Liver (tissue), 3 donors: ENCODE measurements around the gene ERBB3.

Experiments used
- GABPA ChIP-seq, 2 donors: IDR thresholded peaks in 1 of 2; conservative IDR thresholded peaks in 1 of 2; 2 replicates each; pipeline ENCODE4 v1.6.1; 2016; ENCODE audit warnings: antibody characterized with exemption in 2 of 2, mild to moderate bottlenecking in 1 of 2, moderate library complexity in 1 of 2
- HNF4G ChIP-seq: IDR thresholded peaks from 2 replicates; pipeline ENCODE4 v1.6.1; 2016; ENCODE audit warnings: antibody characterized with exemption
- JUND ChIP-seq, 2 donors: IDR thresholded peaks; 2 replicates each; pipeline ENCODE4 v1.6.1; 2016; ENCODE audit warnings: antibody characterized with exemption in 2 of 2
- RAD21 ChIP-seq, 2 donors: IDR thresholded peaks; 2 replicates each; pipeline ENCODE4 v1.6.1; 2016; ENCODE audit warnings: antibody characterized with exemption in 2 of 2, mild to moderate bottlenecking in 2 of 2
- TAF1 ChIP-seq: conservative IDR thresholded peaks from 2 replicates; pipeline ENCODE4 v1.6.1; 2016; ENCODE audit warnings: antibody characterized with exemption, mild to moderate bottlenecking
- YY1 ChIP-seq: IDR thresholded peaks from 2 replicates; pipeline ENCODE4 v1.6.1; 2016; ENCODE audit warnings: antibody characterized with exemption, mild to moderate bottlenecking
- TF ChIP-seq, protein P1 (sequence below): IDR thresholded peaks from 2 replicates; pipeline ENCODE4 v1.6.1; 2016; ENCODE audit warnings: antibody characterized with exemption
- TF ChIP-seq, protein P2 (sequence below): IDR thresholded peaks from 2 replicates; pipeline ENCODE4 v1.6.1; 2016; ENCODE audit warnings: antibody characterized with exemption
- TF ChIP-seq, protein P3 (sequence below): fragments of 150-350 bp; IDR thresholded peaks from 2 replicates; pipeline ENCODE4 v1.5.1; 2017; ENCODE audit warnings: improper control_type of control experiment, low read depth, low read length; ENCODE audit not compliant: missing input control
- TF ChIP-seq, protein P4 (sequence below): IDR thresholded peaks from 2 replicates; pipeline ENCODE4 v1.6.1; 2016; ENCODE audit warnings: antibody characterized with exemption
- donor health status: healthy.
- donor health status: healthy.

DNA sequence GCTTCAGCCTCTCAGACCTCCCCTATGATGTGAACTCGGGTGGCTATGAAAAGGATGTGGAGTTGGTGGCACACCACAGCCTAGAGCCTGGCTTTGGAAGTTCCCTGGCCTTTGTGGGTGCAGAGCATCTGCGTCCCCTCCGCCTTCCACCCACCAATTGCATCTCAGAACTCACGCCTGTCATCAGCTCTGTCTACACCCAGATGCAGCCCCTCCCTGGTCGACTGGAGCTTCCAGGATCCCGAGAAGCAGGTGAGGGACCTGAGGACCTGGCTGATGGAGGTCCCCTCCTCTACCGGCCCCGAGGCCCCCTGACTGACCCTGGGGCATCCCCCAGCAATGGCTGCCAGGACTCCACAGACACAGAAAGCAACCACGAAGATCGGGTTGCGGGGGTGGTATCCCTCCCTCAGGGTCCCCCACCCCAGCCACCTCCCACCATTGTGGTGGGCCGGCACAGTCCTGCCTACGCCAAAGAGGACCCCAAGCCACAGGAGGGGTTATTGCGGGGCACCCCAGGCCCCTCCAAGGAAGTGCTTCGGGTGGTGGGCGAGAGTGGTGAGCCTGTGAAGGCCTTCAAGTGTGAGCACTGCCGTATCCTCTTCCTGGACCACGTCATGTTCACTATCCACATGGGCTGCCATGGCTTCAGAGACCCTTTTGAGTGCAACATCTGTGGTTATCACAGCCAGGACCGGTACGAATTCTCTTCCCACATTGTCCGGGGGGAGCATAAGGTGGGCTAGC, 45.2 kb upstream of the ERBB3 start:
- TF ChIP-seq, protein P1, sequence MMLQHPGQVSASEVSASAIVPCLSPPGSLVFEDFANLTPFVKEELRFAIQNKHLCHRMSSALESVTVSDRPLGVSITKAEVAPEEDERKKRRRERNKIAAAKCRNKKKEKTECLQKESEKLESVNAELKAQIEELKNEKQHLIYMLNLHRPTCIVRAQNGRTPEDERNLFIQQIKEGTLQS: no peak
- TF ChIP-seq, protein P2, sequence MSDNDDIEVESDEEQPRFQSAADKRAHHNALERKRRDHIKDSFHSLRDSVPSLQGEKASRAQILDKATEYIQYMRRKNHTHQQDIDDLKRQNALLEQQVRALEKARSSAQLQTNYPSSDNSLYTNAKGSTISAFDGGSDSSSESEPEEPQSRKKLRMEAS: no peak
- TF ChIP-seq, protein P3, sequence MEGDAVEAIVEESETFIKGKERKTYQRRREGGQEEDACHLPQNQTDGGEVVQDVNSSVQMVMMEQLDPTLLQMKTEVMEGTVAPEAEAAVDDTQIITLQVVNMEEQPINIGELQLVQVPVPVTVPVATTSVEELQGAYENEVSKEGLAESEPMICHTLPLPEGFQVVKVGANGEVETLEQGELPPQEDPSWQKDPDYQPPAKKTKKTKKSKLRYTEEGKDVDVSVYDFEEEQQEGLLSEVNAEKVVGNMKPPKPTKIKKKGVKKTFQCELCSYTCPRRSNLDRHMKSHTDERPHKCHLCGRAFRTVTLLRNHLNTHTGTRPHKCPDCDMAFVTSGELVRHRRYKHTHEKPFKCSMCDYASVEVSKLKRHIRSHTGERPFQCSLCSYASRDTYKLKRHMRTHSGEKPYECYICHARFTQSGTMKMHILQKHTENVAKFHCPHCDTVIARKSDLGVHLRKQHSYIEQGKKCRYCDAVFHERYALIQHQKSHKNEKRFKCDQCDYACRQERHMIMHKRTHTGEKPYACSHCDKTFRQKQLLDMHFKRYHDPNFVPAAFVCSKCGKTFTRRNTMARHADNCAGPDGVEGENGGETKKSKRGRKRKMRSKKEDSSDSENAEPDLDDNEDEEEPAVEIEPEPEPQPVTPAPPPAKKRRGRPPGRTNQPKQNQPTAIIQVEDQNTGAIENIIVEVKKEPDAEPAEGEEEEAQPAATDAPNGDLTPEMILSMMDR: no peak
- no peak for TF ChIP-seq GABPA (IDR thresholded peaks at IDR 0.05 in 1 of 2, conservative IDR thresholded peaks at IDR 0.05 in 1 of 2)
- TF ChIP-seq, protein P4, sequence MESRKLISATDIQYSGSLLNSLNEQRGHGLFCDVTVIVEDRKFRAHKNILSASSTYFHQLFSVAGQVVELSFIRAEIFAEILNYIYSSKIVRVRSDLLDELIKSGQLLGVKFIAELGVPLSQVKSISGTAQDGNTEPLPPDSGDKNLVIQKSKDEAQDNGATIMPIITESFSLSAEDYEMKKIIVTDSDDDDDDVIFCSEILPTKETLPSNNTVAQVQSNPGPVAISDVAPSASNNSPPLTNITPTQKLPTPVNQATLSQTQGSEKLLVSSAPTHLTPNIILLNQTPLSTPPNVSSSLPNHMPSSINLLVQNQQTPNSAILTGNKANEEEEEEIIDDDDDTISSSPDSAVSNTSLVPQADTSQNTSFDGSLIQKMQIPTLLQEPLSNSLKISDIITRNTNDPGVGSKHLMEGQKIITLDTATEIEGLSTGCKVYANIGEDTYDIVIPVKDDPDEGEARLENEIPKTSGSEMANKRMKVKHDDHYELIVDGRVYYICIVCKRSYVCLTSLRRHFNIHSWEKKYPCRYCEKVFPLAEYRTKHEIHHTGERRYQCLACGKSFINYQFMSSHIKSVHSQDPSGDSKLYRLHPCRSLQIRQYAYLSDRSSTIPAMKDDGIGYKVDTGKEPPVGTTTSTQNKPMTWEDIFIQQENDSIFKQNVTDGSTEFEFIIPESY: no peak
- TF ChIP-seq RAD21 (IDR thresholded peaks at IDR 0.05): no peak
- TF ChIP-seq YY1: no peak
- no peak for TF ChIP-seq JUND (IDR thresholded peaks at IDR 0.05)
- TF ChIP-seq TAF1: no peak
- no peak for TF ChIP-seq HNF4G
